Measurements from ENCODE around the gene NECTIN1.
A peak's percentile ranks its signal among the peaks of the same experiment; 100 is the strongest.

The NECTIN1 gene

GRCh38 chr11:119691020-119691666 is 37.9 kb downstream of the NECTIN1 start:
- no peak overlapping the region for H3K27ac ChIP-seq (ENCODE audit: low read depth, low read length, severe bottlenecking)
- WGBS, 2 experiments (ENCODE audit: insufficient coverage in 2 of 2): 77 to 82% methylated on average over 8 to 9 of the region's 9 CpGs
- peaks cover 9% of the 10 kb centered on the region for H3K4me1 ChIP-seq (ENCODE audit: control insufficient read depth, insufficient read depth, low read length, poor library complexity, severe bottlenecking)
- H3K36me3 ChIP-seq (ENCODE audit: control insufficient read depth, insufficient read depth, low read length): no peaks in the 10 kb centered on the region
- H3K9me3 ChIP-seq (ENCODE audit: control insufficient read depth, low read length): no peaks in the 10 kb centered on the region
- no peak overlapping the region for H3K4me3 ChIP-seq (ENCODE audit: extremely low read depth, insufficient read depth, low read length, poor library complexity, severe bottlenecking)

DNA sequence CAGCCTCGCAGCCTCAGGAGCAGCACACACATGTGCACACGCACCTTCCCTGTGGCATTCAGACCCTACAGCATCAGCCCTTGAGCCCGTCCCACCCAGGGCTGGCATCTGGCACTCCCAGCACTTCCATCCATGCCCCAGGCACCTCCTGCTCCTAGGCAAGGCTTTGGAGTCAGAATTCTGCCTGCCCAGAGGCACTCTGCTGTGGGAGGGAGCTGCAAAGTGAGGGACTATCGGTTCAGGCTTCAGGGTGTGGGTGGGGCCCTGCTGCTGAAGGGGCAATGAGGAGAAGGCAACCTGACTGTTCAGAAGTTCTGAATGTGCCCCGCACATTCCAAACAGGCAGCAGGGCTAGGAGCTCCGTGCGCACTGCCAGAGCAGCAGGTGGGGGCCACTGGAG is 39.7 kb downstream of the NECTIN1 start:
- H3K4me1 ChIP-seq (ENCODE audit: control insufficient read depth, insufficient read depth, low read length, poor library complexity, severe bottlenecking): peaks cover 26% of the 10 kb centered on the region
- no peaks in the 10 kb centered on the region for H3K9me3 ChIP-seq (ENCODE audit: control insufficient read depth, low read length)
- 87 to 89% methylated on average over 7 of the region's 7 CpGs for WGBS, 2 experiments (ENCODE audit: insufficient coverage in 2 of 2)
- H3K27ac ChIP-seq (ENCODE audit: low read depth, low read length, severe bottlenecking): no peak overlapping the region
- no peaks in the 10 kb centered on the region for H3K36me3 ChIP-seq (ENCODE audit: control insufficient read depth, insufficient read depth, low read length)
- no peak overlapping the region for H3K4me3 ChIP-seq (ENCODE audit: extremely low read depth, insufficient read depth, low read length, poor library complexity, severe bottlenecking)

GRCh38 chr11:119688356-119688755 is 40.6 kb downstream of the NECTIN1 start:
- Histone ChIP-seq H3K9me3 (ENCODE audit: control insufficient read depth, low read length) (no peaks in the 10 kb centered on the region), H3K27ac (ENCODE audit: low read depth, low read length, severe bottlenecking) (no peak overlapping the region), H3K36me3 (ENCODE audit: control insufficient read depth, insufficient read depth, low read length) (no peaks in the 10 kb centered on the region), H3K4me3 (ENCODE audit: extremely low read depth, insufficient read depth, low read length, poor library complexity, severe bottlenecking) (no peak overlapping the region), H3K4me1 (ENCODE audit: control insufficient read depth, insufficient read depth, low read length, poor library complexity, severe bottlenecking) (peaks cover 35% of the 10 kb centered on the region)
- 67 to 78% methylated on average over 2 of the region's 4 CpGs for WGBS, 2 experiments (ENCODE audit: insufficient coverage in 2 of 2)

DNA sequence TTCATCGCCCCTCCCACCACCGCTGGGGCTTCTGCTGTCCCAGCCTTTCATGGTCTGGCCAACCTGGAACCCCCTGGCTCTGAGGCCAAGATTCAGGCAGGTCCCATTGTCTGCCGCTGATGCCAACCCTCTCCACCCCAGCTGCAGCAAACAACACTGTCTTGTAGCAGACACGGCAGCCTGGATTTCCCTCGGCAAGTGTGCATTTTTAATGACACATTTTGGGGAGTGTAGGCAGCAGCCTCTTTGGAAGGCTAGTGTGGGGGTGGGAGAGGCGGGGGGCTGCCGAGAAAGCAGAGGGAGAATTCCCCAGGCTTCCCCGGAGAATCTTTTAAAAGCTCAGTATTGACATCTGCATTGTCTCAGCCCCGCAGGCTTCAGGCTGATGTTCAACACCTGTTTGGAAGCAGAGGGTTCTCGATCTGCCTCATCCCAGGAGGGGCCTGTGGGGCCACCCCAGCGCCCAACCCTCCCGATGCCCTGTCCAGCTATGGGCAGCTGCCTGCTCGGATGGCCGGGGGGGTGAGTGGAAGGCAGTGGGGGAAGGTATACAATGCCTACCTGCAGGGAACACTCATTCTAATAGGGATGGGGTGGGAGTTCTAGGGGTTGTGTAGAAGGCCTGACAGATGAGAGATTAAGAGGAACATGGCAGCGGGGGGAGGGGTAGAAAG is 41.5 kb downstream of the NECTIN1 start:
- no peaks in the 10 kb centered on the region for H3K36me3 ChIP-seq (ENCODE audit: control insufficient read depth, insufficient read depth, low read length)
- H3K27ac ChIP-seq (ENCODE audit: low read depth, low read length, severe bottlenecking): no peak overlapping the region
- WGBS, 2 experiments (ENCODE audit: insufficient coverage in 2 of 2): 70 to 80% methylated on average over 8 to 12 of the region's 15 CpGs
- H3K4me3 ChIP-seq (ENCODE audit: extremely low read depth, insufficient read depth, low read length, poor library complexity, severe bottlenecking): no peak overlapping the region
- H3K4me1 ChIP-seq (ENCODE audit: control insufficient read depth, insufficient read depth, low read length, poor library complexity, severe bottlenecking): peaks cover 36% of the 10 kb centered on the region
- H3K9me3 ChIP-seq (ENCODE audit: control insufficient read depth, low read length): no peaks in the 10 kb centered on the region

GRCh38 chr11:119686177-119686882 is 42.7 kb downstream of the NECTIN1 start:
- Histone ChIP-seq H3K4me3 (ENCODE audit: extremely low read depth, insufficient read depth, low read length, poor library complexity, severe bottlenecking) (no peak overlapping the region), H3K36me3 (ENCODE audit: control insufficient read depth, insufficient read depth, low read length) (no peaks in the 10 kb centered on the region), H3K9me3 (ENCODE audit: control insufficient read depth, low read length) (no peaks in the 10 kb centered on the region), H3K4me1 (ENCODE audit: control insufficient read depth, insufficient read depth, low read length, poor library complexity, severe bottlenecking) (peaks cover 36% of the 10 kb centered on the region), H3K27ac (ENCODE audit: low read depth, low read length, severe bottlenecking) (no peak overlapping the region)
- 92% methylated on average over 14 to 17 of the region's 19 CpGs for WGBS, 2 experiments (ENCODE audit: insufficient coverage in 2 of 2)

DNA sequence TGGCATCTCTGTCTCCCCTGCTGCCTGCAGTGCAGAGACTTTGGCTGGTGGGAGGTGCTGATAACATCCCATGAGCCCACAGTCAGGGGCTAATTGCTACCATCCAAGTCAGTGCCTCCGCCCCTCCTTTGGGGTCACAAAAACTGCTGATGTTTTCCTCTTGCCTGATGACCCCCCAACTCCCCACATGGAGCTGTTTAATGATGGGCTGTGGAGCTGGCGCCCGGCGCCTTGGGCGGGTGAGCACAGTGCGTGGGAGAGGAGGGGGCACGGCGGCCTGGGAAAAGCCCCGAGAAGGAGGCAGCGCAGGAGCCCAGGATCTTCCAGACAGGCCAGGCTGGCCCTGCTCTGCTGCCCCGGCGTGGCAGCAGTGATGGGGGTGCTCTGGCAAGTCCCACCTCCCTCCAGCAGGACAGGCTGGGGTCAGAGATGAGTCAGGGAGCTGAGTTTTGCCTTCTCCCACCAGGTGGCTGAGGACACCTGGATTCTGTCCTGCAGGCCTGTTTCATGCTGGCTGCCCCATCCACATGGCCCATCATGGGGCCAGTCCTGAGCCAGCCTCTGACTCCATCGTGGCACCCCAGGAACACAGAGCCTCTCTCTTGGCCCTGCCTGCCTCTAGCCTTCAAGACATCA is 43.8 kb downstream of the NECTIN1 start:
- Histone ChIP-seq H3K9me3 (ENCODE audit: control insufficient read depth, low read length) (no peaks in the 10 kb centered on the region), H3K4me3 (ENCODE audit: extremely low read depth, insufficient read depth, low read length, poor library complexity, severe bottlenecking) (no peak overlapping the region), H3K36me3 (ENCODE audit: control insufficient read depth, insufficient read depth, low read length) (no peaks in the 10 kb centered on the region), H3K4me1 (ENCODE audit: control insufficient read depth, insufficient read depth, low read length, poor library complexity, severe bottlenecking) (peaks cover 36% of the 10 kb centered on the region), H3K27ac (ENCODE audit: low read depth, low read length, severe bottlenecking) (peak overlapping the region; percentile 85)
- WGBS, 2 experiments (ENCODE audit: insufficient coverage in 2 of 2): 78 to 91% methylated on average over 2 to 5 of the region's 13 CpGs

DNA sequence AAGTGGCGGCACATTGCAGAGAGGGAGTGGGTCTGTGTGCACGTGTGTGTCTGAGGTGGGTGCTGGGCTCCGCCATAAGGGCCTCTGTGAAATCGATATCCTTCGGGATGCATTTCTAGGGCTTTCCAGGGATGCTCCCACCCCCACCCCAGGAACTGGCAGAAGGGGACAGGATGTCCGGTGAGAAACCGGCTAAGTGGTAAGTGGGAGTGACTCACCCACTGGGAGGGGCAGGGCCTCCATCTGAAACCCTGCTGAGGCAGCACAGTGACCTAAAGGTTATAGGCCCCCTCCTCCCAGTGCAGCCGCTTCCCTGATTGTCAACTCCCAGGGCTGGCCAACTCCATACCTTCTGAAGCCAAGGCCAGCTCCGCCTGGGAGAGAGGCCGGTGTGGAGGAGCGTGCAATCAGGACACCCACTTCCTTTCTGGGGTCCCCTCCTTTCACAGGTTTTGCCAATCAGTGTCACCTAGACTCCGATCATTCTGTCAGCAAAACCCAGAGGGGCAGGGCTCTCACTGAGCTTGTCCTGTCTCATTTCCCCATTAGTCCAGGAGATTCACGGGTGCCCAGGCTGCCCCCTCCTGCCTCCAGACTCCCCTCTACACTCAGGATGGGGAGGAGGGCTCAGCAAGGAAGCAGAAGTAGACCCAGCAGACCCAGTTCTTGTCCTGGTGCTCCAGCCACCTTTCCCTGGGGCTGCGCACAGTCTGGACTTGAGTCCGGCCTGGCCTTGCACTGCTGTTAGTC is 44.5 kb downstream of the NECTIN1 start:
- peak overlapping the region; percentile 85 for H3K27ac ChIP-seq (ENCODE audit: low read depth, low read length, severe bottlenecking)
- H3K4me1 ChIP-seq (ENCODE audit: control insufficient read depth, insufficient read depth, low read length, poor library complexity, severe bottlenecking): peaks cover 36% of the 10 kb centered on the region
- WGBS, 2 experiments (ENCODE audit: insufficient coverage in 2 of 2): 56 to 62% methylated on average over 6 to 10 of the region's 15 CpGs

DNA sequence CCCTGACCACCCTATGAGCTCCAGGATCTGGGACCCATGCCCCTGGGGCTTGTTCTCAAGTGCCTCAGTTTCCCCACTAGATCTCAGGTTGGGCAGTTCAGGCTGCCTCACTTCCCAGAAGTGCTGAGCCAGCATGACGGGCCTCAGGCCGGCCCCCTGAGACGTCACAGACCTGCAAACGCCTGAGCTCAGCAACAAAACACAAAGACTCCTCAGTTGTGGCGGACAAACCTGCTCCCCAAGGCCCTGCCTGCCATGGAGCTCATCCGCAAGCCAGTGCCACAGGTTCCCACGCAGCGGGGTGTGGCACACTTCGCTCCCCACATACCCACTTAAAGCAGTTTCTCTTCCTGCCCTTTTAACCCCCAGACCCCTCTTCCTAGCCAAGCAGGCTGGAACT is 45.2 kb downstream of the NECTIN1 start:
- 58% methylated on average over 8 of the region's 9 CpGs; no CpG with 5 or more reads in 1 of the 2 experiments for WGBS, 2 experiments (ENCODE audit: insufficient coverage in 2 of 2)
- no peaks in the 10 kb centered on the region for H3K36me3 ChIP-seq (ENCODE audit: control insufficient read depth, insufficient read depth, low read length)
- H3K9me3 ChIP-seq (ENCODE audit: control insufficient read depth, low read length): no peaks in the 10 kb centered on the region
- peak overlapping the region; percentile 85 for H3K27ac ChIP-seq (ENCODE audit: low read depth, low read length, severe bottlenecking)
- no peak overlapping the region for H3K4me3 ChIP-seq (ENCODE audit: extremely low read depth, insufficient read depth, low read length, poor library complexity, severe bottlenecking)
- H3K4me1 ChIP-seq (ENCODE audit: control insufficient read depth, insufficient read depth, low read length, poor library complexity, severe bottlenecking): peaks cover 36% of the 10 kb centered on the region

More for the DNA sequence above, 44.5 kb downstream of the NECTIN1 start:
- H3K9me3 ChIP-seq (ENCODE audit: control insufficient read depth, low read length): no peaks in the 10 kb centered on the region
- no peak overlapping the region for H3K4me3 ChIP-seq (ENCODE audit: extremely low read depth, insufficient read depth, low read length, poor library complexity, severe bottlenecking)
- H3K36me3 ChIP-seq (ENCODE audit: control insufficient read depth, insufficient read depth, low read length): no peaks in the 10 kb centered on the region

GRCh38 chr11:119681361-119681910 is 47.6 kb downstream of the NECTIN1 start:
- WGBS, 2 experiments (ENCODE audit: insufficient coverage in 2 of 2): 97% methylated on average over 3 of the region's 8 CpGs; no CpG with 5 or more reads in 1 of the 2 experiments
- H3K9me3 ChIP-seq (ENCODE audit: control insufficient read depth, low read length): peaks cover 13% of the 10 kb centered on the region
- no peak overlapping the region for H3K27ac ChIP-seq (ENCODE audit: low read depth, low read length, severe bottlenecking)

More at GRCh38 chr11:119681361-119681910, 47.6 kb downstream of the NECTIN1 start:
- peaks cover 28% of the 10 kb centered on the region for H3K4me1 ChIP-seq (ENCODE audit: control insufficient read depth, insufficient read depth, low read length, poor library complexity, severe bottlenecking)
- H3K4me3 ChIP-seq (ENCODE audit: extremely low read depth, insufficient read depth, low read length, poor library complexity, severe bottlenecking): no peak overlapping the region
- H3K36me3 ChIP-seq (ENCODE audit: control insufficient read depth, insufficient read depth, low read length): peaks cover 22% of the 10 kb centered on the region
